Measurements from ENCODE around the gene RASL10A.

RASL10A gene

DNA sequence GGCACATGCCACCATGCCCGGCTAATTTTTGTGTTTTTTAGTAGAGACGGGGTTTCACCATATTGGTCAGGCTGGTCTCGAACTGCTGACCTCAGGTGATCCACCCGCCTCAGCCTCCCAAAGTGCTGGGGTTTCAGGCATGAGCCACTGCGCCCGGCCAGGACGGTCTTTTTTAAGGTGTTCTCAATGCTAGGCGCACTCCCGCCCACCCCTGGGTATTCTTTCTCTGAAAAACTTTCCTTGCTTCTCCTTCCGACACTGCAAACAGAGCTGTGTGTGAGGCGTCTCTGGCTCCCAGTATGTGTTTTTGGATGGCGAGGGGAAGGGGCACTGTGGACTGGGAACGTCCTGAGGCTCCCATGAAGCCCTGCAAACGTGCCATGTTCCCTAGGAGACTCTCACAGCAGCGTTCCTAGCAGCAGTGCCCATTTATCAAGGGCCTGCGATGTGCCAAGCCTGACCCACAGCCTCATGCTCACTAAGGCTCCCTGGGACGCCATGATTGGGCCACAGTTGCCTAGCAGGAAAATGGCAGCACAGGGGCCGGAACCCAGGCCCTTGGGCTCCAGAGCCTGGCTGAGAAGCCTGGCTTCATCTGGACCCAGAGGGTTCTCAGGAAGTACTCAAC lies 2.4 kb upstream of the RASL10A start:
- DNase-seq = no peak

DNA sequence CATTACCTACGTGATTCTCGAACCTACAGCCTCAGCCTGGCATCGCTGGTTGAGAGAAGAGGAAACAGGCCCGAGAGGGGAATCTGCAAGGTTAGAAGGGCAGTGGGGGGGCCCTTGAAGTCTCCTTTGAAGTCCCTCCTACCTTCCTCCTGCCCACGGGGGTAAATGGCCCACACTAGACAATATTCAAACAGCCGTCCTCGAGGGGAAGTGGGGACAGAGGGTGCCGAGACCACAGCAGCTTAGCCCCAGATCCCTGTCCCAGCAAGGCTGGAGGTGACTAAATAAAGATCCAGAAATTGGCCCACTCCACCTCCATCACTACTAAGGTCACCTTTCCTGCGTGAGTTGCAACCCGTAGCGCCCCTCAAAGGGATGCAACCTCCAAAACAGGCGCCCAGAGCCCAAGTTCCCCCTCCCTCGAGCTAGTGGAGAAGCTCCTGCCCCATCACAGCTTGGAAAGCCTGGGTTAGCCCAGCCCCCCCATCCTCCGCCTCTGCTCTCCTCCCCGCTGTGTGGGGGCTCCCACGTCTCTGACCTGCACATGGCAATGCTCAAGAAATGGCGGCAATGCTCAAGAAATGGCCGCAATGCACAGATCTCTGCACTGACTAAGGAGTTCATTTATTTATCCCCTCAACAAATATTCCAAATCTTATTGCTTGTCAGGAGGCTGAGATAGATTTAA lies 788 bp upstream of the RASL10A start:
- no peak for DNase-seq

DNA sequence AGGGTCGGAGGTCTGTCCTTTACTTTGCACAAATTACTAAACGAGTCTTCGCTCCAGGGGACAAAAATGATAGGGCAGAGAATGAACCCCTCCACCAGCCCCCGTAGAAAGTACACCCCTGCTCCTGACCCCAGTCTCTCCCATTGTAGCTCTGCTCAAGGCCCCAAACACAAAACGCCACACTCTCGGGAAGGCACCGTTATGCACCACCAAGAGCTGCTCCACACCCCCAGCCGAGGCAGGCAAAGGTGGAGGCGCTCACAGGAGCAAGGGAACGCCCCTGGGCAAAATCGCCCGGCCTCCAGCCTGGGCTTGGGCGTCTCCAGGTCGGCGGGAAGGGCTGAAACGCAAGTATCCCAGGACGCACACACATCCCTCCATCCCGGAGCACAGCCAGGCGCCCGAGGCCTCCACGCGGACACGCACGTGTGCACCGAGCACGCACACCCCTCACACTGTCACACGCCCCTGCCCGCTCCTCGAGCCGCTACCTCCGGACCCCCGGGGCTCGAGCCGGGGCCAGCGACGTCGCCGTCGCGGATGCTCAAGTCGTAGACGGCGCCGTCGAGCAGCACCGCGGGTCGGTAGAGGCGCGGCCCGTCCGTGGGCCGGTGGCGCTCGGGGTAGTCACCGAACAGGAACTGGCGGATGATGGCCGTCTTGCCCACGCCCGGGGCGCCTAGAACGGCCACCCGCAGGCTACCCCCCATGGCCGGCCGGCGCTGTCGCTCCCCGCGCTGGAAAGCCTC lies 786 bp downstream of the RASL10A start:
- DNase-seq = no peak

DNA sequence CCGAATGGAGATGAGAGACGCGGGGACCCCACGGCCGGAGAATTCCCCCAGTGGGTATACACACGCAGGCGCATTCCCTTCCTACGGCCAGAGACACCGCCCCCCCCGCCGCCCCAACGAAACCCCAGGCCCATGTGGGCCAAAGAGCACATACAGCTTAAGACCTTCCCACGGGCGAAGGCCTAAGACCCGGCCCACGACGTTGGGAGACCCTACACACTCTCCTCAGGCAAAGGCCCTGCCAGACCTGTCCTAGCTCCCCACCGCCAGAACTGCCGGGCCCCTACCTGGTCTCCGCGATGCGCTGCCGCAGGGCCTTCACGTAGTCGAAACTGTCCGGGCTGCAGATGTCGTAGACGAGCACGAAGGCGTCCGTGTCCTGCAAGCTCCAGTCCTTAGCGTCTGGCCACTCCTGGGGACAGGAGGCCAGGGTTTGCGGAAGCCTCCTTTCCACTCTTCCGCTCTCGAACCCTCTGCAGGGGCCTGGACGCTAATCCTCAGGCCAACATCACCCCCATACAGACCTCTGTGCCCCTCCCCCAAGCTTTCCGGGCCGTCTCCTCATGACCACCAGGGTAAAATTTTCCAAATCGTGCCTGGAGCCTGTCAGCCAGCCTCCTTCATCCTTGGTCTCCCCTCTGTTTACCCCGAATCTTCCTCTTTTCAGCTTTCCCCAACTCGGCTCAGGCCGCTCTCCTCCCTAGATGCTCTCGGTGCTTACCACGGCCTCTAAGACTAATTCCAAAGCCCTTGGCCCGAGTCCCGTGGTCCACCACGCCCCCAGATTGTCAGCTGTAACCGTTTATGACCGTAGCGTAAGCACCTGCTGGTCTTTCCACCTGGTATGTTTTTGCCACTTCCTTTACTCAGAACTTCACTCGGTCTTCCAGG lies 1.7 kb downstream of the RASL10A start:
- no peak for DNase-seq

DNA sequence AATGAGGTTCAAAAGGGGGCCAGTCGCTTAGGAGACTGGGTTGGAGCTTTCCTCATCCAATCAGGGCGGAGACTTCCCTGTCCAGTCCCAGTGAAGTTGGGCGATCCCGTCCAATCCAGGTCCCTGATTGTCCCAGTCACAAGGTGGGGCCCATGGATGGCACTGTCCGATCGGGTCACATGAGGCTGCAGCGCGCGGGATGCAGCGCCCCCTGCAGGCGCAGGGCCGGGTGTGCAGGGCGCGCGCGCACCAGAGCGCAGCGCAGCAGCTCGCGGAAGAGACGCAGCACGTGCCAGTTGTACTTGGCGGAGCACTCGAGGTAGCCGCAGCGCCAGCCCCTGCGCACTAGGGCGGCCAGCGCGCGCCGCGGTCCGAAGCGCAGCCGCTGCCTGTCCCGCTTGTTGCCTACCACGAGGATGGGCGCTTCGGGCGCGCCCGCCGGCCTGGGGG lies 2.3 kb downstream of the RASL10A start:
- no peak for DNase-seq

DNA sequence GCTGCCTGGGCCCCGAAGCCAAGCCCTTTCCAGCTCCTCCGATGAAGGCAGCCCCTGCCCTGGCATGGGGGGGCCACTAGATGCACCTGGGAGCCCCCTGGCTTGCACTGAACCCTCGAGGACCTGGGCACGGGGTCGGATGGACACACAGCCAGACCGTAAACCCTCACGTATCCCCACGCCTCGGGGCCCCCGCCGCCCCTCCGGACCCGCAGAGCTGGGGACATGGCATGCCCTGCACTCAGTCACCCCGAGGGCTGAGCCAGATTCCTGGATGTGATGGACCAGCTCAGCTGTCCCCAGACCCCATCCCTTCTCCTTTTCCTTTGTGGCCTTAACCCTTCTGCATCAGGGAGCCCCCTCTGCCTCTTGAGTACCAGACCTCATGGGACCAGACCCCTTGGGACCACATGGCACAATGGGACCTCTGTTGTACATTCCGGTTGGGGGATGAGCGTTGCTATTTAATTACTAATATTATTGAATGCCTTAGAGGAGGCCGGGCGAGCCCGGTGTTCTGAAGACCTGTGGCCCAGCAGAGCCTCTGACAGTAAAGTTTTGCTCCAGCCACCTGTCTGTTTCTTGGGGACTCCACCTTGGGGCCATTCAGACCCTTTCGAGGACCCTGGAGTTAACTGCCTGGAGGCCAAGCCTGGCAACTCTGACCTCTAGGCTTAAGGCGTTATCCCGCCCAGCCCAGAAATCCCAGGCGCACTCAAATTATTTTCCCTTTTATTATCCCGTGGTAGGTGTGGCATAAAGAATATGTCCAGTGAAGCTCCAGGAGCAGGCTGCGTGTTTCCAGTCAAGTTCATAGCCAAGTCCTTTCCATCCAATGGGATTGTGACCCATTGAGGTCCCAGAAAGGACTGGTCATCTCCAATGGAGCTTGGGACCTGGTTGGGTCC lies 3.0 kb downstream of the RASL10A start:
- DNase-seq = no peak

DNA sequence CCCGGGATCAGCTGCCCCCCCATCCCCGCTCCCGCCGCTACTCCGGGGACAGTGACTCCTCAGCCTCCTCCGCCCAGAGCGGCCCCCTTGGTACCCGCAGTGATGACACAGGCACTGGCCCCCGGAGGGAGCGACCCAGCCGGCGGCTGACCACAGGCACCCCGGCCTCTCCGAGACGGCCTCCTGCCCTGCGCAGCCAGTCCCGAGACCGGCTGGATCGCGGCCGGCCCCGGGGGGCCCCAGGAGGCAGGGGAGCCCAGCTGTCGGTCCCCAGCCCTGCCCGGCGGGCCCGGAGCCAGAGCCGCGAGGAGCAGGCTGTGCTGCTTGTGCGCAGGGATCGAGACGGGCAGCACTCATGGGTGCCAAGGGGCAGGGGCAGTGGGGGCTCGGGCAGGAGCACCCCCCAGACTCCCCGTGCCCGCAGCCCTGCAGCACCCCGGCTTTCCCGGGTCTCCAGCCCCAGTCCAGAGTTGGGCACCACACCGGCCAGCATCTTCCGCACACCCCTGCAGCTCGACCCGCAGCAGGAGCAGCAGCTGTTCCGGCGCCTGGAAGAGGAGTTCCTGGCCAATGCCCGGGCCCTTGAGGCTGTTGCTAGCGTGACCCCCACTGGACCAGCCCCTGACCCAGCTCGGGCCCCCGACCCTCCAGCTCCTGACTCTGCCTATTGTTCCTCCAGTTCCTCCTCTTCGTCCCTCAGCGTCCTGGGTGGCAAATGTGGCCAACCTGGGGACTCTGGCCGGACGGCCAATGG lies 3.9 kb downstream of the RASL10A start:
- peak in 1 of 2 experiments; percentile 42 for DNase-seq

DNA sequence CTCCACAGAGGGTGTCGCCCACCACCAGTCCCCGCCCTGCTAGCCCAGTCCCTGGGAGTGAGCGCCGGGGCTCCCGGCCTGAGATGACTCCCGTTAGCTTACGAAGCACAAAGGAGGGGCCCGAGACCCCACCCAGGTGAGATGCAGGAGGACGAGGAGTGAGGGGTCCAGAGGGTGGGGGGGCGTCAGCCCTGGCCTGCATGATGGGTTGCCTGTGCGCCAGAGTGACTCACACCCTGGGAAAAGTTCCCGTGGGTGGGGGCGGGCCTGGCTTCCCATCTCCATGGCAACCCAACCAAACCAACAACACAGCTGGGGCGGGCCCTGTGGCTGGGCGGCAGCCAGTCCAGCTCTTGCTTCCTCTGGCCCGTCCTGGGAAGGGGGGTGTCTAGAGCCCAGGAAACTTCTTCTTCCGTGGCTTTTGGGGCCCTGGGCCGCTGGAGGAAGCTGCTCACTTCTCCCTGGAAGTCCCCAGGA lies 4.6 kb downstream of the RASL10A start:
- peak; percentile 90 to 91 for DNase-seq

DNA sequence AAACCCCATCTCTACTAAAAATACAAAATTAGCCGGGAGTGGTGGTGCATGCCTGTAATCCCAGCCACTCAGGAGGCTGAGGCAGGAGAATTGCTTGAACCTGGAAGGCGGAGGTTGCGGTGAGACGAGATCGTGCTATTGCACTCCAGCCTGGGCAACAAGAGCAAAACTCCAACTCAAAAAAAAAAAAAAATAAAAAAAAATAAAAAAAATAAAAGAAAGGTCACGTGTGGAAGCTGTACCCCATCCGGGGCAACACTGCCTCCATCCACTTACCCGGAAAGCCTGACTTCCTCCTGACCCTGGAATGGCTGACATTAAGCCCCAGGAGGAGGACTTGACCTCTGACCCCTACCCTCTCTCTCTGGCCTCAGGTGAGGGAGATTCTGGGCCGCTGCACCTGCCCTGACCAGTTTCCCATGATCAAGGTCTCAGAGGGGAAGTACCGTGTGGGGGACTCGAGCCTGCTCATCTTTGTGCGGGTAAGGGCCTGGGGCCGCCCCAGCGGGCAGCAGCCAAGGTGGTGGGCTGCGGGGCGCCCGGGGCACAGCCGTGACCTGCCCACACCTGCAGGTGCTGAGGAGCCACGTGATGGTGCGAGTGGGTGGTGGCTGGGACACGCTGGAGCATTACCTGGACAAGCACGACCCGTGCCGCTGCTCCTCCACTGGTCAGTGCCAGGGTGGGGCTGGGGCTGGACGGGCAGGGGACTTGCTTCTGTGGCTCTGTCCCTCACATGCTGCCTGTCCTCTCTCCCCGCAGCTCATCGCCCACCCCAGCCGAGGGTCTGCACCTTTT lies 5.2 kb downstream of the RASL10A start:
- no peak for DNase-seq

DNA sequence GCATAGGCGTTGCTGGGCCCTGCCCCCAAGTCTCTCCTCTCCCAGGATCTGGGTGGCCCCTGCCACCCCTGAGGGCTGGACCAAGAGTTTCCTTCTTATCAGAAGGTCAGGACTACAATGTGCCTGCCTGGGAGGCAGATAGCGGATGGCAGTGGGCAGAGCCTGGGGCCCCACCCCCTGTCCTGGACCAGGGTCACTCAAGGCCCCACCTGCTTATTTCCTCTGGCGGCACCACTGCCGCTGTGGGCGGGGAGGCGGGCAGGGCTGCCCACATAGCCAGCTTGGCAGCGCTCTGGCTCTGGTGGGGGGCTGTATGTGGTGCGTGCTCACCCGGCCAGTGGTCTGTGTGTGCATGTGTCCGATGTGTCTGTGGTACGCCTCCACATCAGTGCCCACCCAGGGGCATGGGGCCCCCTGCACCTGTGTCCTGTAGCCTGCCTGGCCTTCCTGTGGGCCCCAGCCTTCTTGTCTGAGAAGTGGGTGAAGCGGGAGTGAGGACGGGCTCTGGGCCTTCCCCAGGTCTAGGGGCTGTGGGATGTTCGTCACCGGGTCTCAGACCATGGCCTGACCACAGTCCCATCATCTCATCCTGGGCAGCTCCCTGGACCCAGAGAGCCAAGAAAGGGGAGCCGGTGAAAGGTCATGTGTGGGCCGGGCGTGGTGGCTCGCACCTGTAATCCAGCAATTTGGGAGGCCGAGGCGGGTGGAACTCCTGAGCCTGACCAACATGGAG lies 6.0 kb downstream of the RASL10A start:
- DNase-seq = no peak

DNA sequence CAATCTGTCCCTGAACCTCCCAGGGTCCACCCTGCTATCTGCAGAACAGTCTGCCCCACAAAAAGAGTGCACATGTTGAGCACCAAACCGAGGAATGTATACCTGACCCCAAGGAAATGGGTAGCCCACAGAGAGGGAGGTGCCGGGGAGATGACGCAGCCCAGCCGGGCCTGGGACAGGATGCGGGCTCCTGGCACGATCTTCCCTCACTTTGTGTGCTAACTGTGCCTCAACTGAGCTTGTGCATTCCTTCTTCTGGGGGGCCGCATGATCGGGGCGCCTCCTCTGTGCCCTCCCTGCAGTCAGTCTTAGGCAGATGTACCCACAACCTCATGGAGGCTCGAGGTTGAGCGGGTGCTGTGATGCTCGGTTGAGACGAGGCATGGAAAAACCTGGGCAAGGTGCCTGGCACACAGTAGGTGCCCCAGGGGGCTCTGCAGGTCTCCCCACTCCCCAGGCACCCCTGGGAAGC lies 6.7 kb downstream of the RASL10A start:
- DNase-seq = no peak

DNA sequence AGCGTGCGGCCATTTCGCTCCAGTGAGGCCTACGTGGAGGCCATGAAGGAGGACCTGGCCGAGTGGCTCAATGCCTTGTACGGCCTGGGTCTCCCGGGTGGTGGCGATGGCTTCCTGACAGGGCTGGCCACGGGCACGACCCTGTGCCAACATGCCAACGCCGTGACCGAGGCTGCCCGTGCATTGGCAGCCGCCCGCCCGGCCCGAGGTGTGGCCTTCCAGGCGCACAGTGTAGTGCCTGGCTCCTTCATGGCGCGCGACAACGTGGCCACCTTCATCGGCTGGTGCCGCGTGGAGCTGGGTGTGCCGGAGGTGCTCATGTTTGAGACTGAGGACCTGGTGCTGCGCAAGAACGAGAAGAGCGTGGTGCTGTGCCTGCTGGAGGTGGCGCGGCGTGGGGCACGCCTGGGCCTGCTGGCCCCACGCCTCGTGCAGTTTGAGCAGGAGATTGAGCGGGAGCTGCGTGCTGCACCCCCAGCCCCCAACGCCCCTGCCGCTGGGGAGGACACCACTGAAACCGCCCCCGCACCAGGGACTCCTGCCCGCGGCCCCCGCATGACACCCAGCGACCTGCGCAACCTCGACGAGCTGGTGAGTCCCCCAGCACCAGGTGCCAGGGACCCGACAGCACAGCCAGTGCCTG lies 7.2 kb downstream of the RASL10A start:
- no peak for DNase-seq

DNA sequence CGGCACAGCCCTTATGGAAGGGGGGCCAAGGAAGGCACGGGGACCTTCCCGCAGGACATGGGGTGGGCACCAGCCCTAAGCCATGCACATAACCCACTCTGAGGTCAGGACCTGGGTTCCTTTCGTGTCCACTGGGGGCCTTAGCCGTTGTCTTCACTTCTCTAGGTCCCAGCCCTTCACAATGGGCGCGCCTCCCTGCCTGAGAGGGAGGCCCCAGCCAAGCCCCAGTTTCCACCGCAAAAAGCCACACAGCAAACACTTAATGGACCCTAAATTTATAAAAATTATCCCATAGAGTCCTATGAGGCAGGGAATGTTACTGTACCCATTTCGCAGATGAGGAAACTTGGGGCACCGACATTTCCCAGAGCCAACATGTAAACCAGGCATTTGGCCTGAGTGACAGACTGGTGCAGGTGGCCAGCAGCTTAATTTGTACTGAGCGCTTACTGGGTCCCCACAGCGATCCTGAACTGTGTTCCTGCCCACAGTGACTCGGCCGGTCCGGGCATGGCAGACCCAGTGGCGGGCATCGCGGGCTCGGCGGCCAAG lies 7.8 kb downstream of the RASL10A start:
- no peak for DNase-seq

DNA sequence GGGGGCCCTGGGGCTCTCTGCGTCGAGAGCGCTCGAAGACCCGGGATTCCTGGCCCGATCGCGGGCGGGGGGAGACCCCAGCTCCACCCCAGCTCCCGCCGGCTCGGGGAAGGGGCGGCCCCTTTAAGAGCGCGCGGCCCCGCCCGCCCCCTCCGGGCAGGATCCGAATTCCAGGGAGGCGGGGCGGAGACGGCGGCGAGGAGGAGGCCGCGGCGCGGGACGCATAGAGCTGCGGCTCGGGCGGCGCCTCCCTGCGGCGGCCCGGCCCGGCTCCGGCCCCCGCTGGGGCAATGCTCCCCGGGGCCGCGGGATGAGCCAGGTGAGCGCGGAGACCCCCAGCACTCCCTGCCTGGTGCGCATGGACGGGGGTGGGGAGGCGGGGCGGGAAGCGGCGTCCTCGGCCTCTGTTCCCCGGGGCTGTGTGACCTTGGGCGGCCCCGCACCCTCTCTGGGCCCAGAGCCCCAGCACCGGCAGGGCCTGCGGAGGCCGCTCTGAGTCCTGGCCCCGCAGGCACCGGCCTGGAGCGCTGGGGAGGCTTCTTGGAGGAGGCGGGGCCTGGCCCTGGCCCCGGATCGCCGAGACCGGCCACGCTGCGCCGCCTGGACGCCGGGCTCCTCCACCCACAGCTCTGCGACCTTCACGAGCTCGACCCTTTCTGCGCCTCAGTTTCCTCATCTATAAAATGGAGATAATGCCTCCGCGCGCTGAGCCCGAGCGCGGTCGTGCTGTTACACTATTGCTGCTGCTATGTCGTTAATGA lies 8.5 kb downstream of the RASL10A start:
- peak; percentile 69 to 85 for DNase-seq

DNA sequence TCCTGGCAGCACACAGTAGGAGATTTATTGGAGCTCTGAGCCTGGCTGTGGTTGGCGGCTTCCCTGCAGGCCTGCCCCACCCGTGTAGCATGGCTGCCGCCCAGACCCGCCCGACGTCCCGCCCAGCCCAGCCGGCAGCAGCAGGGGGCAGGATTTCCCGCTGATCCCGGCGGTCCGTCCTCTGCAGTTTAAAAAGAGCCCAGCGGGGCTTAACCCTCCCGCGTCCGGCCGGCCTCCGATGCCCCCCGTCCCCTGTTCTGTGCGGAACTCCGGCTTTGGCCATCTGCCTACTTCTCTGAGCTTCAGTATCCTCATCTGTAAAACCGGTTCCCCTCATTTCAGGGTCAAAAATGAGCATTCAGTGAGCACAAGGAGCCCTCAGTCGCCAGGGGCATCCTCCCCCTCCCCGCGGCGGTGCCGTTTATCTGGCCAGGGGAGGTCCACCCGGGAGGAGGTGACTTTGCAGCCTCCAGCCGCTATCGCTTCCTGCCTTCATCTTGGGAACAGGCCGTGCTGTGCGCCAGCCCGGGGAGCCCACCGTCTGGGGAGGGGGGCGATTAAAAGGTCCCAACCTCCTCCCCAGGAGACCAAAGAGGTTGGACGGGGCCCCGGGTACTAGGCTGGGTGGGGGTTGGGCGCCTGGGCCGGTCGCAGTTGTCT lies 9.2 kb downstream of the RASL10A start, which contains the start of gene GAS2L1:
Gene GAS2L1 (plus strand): TSS at position 476 of the 660 bp plus-strand sequence. CDS start 1,456 bp downstream, outside the sequence.
- peak; percentile 56 to 79 for DNase-seq

DNA sequence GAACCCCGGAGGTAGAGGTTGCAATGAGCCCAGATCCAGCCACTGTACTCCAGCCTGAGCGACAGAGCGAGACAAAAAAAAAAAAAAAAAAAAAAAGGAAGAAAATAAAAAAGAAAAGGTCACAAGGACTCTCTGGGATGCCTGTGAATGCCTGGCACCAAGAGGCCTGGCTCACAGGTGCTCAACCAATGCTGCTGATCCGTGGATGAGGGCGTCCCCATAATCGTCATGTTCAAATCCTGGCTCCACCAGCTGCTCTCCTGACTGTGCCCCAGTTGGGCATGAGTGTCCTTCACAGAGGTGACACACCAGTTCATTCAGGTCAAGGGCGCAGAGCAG lies 9.7 kb downstream of the RASL10A start:
- DNase-seq = no peak

Measured in NCI-H446 (cell line).